GM12873 (cell line): ENCODE measurements around the gene RAB40C.

Experiments
- TF ChIP-seq, protein P1 (sequence below): IDR thresholded peaks from 2 replicates; pipeline ENCODE4 v1.5.1; 2012; ENCODE audit warnings: low read depth, mild to moderate bottlenecking, moderate library complexity, low read length, control low read depth; ENCODE audit not compliant: insufficient read depth; ENCODE audit errors: missing control alignments

The RAB40C gene

GRCh38 chr16:549544-550263, 40.2 kb upstream of the RAB40C start:
- TF ChIP-seq, protein P1, sequence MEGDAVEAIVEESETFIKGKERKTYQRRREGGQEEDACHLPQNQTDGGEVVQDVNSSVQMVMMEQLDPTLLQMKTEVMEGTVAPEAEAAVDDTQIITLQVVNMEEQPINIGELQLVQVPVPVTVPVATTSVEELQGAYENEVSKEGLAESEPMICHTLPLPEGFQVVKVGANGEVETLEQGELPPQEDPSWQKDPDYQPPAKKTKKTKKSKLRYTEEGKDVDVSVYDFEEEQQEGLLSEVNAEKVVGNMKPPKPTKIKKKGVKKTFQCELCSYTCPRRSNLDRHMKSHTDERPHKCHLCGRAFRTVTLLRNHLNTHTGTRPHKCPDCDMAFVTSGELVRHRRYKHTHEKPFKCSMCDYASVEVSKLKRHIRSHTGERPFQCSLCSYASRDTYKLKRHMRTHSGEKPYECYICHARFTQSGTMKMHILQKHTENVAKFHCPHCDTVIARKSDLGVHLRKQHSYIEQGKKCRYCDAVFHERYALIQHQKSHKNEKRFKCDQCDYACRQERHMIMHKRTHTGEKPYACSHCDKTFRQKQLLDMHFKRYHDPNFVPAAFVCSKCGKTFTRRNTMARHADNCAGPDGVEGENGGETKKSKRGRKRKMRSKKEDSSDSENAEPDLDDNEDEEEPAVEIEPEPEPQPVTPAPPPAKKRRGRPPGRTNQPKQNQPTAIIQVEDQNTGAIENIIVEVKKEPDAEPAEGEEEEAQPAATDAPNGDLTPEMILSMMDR, result no peak

GRCh38 chr16:551210-551609, 38.7 kb upstream of the RAB40C start:
- TF ChIP-seq, protein P1, result no peak

GRCh38 chr16:552171-552570, 37.7 kb upstream of the RAB40C start:
- TF ChIP-seq, protein P1, result no peak

- TF ChIP-seq, protein P1, result no peak
Measured at GRCh38 chr16:553601-554296, 36.1 kb upstream of the RAB40C start.

GRCh38 chr16:554297-554621, 35.6 kb upstream of the RAB40C start:
- TF ChIP-seq, protein P1, result no peak

DNA sequence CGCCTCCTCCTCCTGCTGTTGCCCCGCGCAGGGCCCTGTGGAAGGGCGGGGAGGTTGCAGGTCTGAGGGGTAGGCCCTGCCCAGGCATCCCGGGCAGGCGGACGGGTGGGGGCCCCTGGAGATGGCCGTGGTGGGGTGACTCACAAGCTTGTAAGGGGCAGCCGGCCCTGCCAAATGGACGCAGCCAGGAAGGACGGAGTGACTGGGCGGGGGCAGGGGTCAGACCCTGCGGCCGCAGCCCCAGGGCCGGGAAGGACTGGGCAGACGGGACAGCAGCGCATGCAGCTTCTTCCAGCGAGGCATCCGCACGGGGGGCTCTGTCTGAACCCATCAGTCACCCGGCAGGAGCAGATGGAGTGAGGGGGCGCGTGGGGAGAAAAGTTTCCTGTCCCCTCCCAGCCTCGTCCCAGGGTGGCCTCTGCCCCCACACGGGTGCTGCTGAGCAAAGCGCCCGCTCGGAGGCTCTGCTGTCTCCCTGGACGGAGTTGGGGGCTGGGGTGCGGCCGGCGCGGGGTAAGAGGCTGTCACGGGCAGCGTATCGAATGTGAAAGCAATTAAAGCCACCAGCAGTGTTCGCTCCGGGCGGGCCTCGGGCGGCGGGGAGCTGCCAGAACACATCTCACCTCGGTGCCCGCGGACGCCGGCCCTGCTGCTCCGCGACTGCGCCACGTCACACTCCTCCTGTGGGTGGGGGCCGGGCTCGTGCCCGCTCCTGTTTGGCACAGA, 35.1 kb upstream of the RAB40C start:
- TF ChIP-seq, protein P1, result no peak
